HEK293T (cell line): ENCODE results near the gene TFEC.

Source experiments
- CTBP1 ChIP-seq: fragments of 450-650 bp; IDR thresholded peaks from 2 replicates; pipeline ENCODE4 v1.6.1; 2016; ENCODE audit warnings: borderline replicate concordance
- FOXM1 ChIP-seq: fragments of 450-650 bp; IDR thresholded peaks from 2 replicates; pipeline ENCODE4 v1.6.1; 2017; ENCODE audit warnings: mild to moderate bottlenecking, borderline replicate concordance
- HDGF ChIP-seq: fragments of 450-650 bp; IDR thresholded peaks from 2 replicates; pipeline ENCODE4 v1.6.1; 2017; ENCODE audit warnings: antibody characterized with exemption, borderline replicate concordance
- SP1 ChIP-seq: fragments of 450-650 bp; IDR thresholded peaks from 2 replicates; pipeline ENCODE4 v1.6.1; 2017

DNA sequence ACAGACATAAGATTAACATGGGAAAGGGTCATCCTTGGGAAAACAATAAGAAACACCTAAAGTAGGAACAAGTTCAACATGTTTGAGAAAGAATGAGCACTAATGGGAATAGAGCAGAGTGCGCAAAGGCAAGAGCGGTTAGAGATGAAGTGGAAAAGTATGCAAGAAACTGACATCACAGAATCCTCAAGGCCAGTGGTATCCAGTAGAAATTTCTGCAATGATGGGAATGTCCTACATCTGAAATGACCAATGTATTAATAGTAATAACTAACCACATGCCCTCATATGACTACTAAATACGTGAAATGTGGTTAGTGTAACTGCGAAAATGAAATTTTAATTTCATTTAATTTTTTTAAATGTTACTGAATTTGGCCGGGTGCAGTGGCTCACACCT lies 54.8 kb downstream of the TFEC start:
- TF ChIP-seq HDGF = no peak
- TF ChIP-seq SP1 = no peak
- TF ChIP-seq FOXM1 = no peak
- TF ChIP-seq CTBP1 = no peak
